Right atrium auricular region (tissue), 2 donors: ENCODE data around the gene DYNC2H1. TPM values are rescaled to one million over a fixed set of nuclear protein-coding genes. Genes with fewer than 3 reads are reported as not detected.
"Not testable (repeated sequence)": the region's sequence is repeated elsewhere in the genome, so short reads cannot be mapped to it uniquely, and the experiment has no call there.

Source experiments
- DNase-seq: peaks from one replicate; pipeline ENCODE4 v3.0.0-alpha.2; 2019; ENCODE audit warnings: low spot score
- H3K27ac ChIP-seq, 2 donors: fragments of 200-600 bp; sonication (generic); 1 replicate in 1 of 2; 2 replicates in 1 of 2; pipeline ENCODE4 v1.5.1; 2016 to 2019
- H3K27me3 ChIP-seq, 2 donors: fragments of 200-600 bp; sonication (generic); one replicate each; pipeline versions ENCODE4 v1.5.1 to v1.6.0; 2017 to 2019
- H3K36me3 ChIP-seq: fragments of 200-600 bp; sonication (generic); one replicate; pipeline ENCODE4 v1.5.1; 2016
- H3K4me1 ChIP-seq, 2 donors: fragments of 200-600 bp; sonication (generic); one replicate each; pipeline versions ENCODE4 v1.5.1 to v1.6.0; 2017 to 2019
- H3K4me3 ChIP-seq, 2 donors: fragments of 200-600 bp; sonication (generic); 1 replicate in 1 of 2; 2 replicates in 1 of 2; pipeline ENCODE4 v1.5.1; 2017 to 2019; ENCODE audit warnings: mild to moderate bottlenecking in 1 of 2, moderate library complexity in 1 of 2
- H3K9me3 ChIP-seq, 2 donors: fragments of 200-600 bp; sonication (generic); one replicate each; pipeline ENCODE4 v1.5.1; 2019
- total RNA-seq, 2 donors: library from RNA; depleted of rRNA; stranded (reverse); fragments of >200 nt; gene quantifications; one replicate each; pipeline ENCODE4 v1.1.0, GENCODE V29; 2016
- TF ChIP-seq, protein P1 (sequence below), 2 donors: fragments of 200-600 bp; sonication (generic); IDR thresholded peaks; one replicate each; pipeline ENCODE4 v1.5.1; 2019; ENCODE audit warnings: antibody characterized with exemption in 2 of 2

DYNC2H1 gene
- total RNA-seq, 2 donors from 2014 or later = 7.8 to 12.7 TPM

DNA sequence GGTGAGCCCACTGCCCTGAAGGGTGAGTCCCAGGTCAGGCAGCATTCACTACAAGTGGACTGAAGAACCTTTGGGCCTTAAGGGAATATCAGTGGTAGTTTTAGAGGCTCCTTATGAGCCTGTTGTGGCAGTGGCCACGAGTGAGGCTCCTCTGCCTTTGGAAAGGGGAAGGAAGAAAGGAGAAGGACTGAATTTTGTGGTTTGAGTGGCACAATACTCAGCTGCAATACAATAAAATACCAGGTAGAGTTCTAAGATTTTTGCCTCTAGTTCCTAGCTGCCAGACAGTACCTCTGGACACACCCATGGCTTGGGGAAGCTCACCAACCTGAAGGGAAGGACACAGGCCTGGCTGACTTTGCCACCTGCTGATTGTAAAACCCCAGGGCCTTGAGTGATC is 260.9 kb downstream of the DYNC2H1 start:
- peaks cover 0 to 23% of the 10 kb centered on the region in 2 donors for H3K9me3 ChIP-seq
- TF ChIP-seq, protein P1, sequence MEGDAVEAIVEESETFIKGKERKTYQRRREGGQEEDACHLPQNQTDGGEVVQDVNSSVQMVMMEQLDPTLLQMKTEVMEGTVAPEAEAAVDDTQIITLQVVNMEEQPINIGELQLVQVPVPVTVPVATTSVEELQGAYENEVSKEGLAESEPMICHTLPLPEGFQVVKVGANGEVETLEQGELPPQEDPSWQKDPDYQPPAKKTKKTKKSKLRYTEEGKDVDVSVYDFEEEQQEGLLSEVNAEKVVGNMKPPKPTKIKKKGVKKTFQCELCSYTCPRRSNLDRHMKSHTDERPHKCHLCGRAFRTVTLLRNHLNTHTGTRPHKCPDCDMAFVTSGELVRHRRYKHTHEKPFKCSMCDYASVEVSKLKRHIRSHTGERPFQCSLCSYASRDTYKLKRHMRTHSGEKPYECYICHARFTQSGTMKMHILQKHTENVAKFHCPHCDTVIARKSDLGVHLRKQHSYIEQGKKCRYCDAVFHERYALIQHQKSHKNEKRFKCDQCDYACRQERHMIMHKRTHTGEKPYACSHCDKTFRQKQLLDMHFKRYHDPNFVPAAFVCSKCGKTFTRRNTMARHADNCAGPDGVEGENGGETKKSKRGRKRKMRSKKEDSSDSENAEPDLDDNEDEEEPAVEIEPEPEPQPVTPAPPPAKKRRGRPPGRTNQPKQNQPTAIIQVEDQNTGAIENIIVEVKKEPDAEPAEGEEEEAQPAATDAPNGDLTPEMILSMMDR (IDR thresholded peaks at IDR 0.05) = no peak
- H3K4me1 ChIP-seq = no peaks in the 10 kb centered on the region
- no peak overlapping the region for H3K27ac ChIP-seq
- no peaks in the 10 kb centered on the region for H3K27me3 ChIP-seq
- H3K36me3 ChIP-seq = no peaks in the 10 kb centered on the region
- no peak overlapping the region for H3K4me3 ChIP-seq
- no peak for DNase-seq

GRCh38 chr11:103372906-103373305 is 263.7 kb downstream of the DYNC2H1 start:
- no peaks in the 10 kb centered on the region for H3K27me3 ChIP-seq
- peaks cover 0 to 27% of the 10 kb centered on the region in 2 donors for H3K9me3 ChIP-seq
- TF ChIP-seq, protein P1 (IDR thresholded peaks at IDR 0.05) = no peak
- no peak overlapping the region for H3K4me3 ChIP-seq
- no peak for DNase-seq
- H3K36me3 ChIP-seq = no peaks in the 10 kb centered on the region
- no peaks in the 10 kb centered on the region for H3K4me1 ChIP-seq
- no peak overlapping the region for H3K27ac ChIP-seq

- DNase-seq, H3K36me3 ChIP-seq, H3K27ac ChIP-seq, H3K27me3 ChIP-seq, H3K4me3 ChIP-seq, H3K4me1 ChIP-seq: not testable (repeated sequence)
- H3K9me3 ChIP-seq = peaks cover 0 to 27% of the 10 kb centered on the region in 2 donors
Measured at GRCh38 chr11:103374227-103374626, 265.0 kb downstream of the DYNC2H1 start.

DNA sequence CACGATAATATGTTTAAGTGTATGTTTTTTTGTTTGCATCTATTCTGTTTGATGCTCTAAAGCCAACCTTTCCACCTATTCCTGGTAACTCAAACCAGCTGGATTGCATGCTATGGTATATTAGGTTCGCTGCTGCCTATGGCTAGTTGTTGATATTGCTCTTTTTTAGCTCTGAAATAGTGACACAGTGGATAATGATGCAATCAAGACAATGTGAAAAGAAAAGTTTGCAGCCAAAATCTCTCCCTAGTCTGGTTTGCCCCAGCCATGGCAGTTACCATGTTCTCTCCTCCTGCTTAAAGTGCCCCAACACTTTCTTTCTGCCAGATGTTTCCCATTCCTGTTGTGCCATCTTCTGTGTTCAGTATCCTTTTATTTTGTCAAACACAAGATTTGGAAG is 269.7 kb downstream of the DYNC2H1 start:
- peaks cover 0 to 15% of the 10 kb centered on the region in 2 donors for H3K9me3 ChIP-seq
- TF ChIP-seq, protein P1 (IDR thresholded peaks at IDR 0.05) = no peak
- no peak overlapping the region for H3K27ac ChIP-seq
- no peaks in the 10 kb centered on the region for H3K36me3 ChIP-seq
- no peak overlapping the region for H3K4me3 ChIP-seq
- H3K27me3 ChIP-seq = no peaks in the 10 kb centered on the region
- no peaks in the 10 kb centered on the region for H3K4me1 ChIP-seq
- DNase-seq = no peak

GRCh38 chr11:103380031-103380430 is 270.8 kb downstream of the DYNC2H1 start:
- no peak overlapping the region for H3K4me3 ChIP-seq
- H3K4me1 ChIP-seq = no peaks in the 10 kb centered on the region
- H3K9me3 ChIP-seq = peaks cover 0 to 4% of the 10 kb centered on the region in 2 donors
- no peaks in the 10 kb centered on the region for H3K27me3 ChIP-seq
- no peak overlapping the region for H3K27ac ChIP-seq
- H3K36me3 ChIP-seq = no peaks in the 10 kb centered on the region
- DNase-seq = no peak
- TF ChIP-seq, protein P1 (IDR thresholded peaks at IDR 0.05) = no peak

DNA sequence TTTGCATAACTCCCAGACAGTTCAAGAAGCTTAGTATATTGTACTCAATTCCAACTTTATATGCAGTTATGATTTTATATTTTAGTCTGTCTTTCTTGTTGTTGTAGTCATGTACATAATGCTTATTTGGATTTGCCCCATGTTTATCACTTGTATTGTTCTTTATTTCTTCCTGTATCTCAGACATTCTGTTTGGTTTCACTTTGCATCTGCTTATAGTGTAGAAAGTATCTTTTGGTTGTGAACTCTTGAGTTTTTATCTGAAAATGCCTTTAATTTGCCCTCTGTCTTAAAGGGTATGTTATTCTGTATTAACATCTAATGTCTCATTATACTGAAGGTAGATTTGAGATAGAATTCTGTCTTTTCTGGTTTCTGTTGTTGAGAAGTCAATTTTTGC is 275.4 kb downstream of the DYNC2H1 start:
- no peak for DNase-seq
- Histone ChIP-seq H3K36me3 (no peaks in the 10 kb centered on the region), H3K27ac (no peak overlapping the region), H3K9me3 (no peaks in the 10 kb centered on the region), H3K4me1 (no peaks in the 10 kb centered on the region), H3K4me3 (no peak overlapping the region), H3K27me3 (no peaks in the 10 kb centered on the region)
- TF ChIP-seq, protein P1 (IDR thresholded peaks at IDR 0.05) = no peak
